Osteoblast (primary cell): ENCODE results near the gene SUGCT. TPM values are rescaled to one million over a fixed set of nuclear protein-coding genes. Genes with fewer than 3 reads are reported as not detected.

Source experiments
- DNase-seq: peaks from one replicate; pipeline ENCODE4 v3.0.0; 2011; ENCODE audit warnings: low spot score, mixed read lengths; ENCODE audit not compliant: insufficient read length; ENCODE audit errors: missing footprints
- H2AFZ ChIP-seq: 2 replicates; pipeline ENCODE4 v1.6.0; 2011; ENCODE audit warnings: mild to moderate bottlenecking, low read length
- H3K27ac ChIP-seq: 2 replicates; pipeline ENCODE4 v1.5.1; 2011; ENCODE audit warnings: mild to moderate bottlenecking, low read depth, low read length, moderate library complexity
- H3K27me3 ChIP-seq: 2 replicates; pipeline ENCODE4 v1.6.0; 2012; ENCODE audit warnings: mild to moderate bottlenecking, control low read depth, inconsistent platforms, low read length, moderate library complexity; ENCODE audit not compliant: insufficient read depth
- H3K36me3 ChIP-seq: 2 replicates; pipeline ENCODE4 v1.5.1; 2011; ENCODE audit warnings: mild to moderate bottlenecking, low read length, control low read depth, moderate library complexity; ENCODE audit not compliant: insufficient read depth
- H3K4me1 ChIP-seq: 2 replicates; pipeline ENCODE4 v1.5.1; 2011; ENCODE audit warnings: mild to moderate bottlenecking, low read length, control low read depth, moderate library complexity; ENCODE audit not compliant: insufficient read depth
- H3K4me2 ChIP-seq: 2 replicates; pipeline ENCODE4 v1.6.0; 2011; ENCODE audit warnings: mild to moderate bottlenecking, low read length; ENCODE audit not compliant: insufficient read depth
- H3K4me3 ChIP-seq: fragments of 200-600 bp; sonication (generic); 3 replicates; pipeline ENCODE4 v1.5.1; 2012; ENCODE audit warnings: mild to moderate bottlenecking, low read length, inconsistent platforms; ENCODE audit not compliant: insufficient read depth
- H3K79me2 ChIP-seq: 2 replicates; pipeline ENCODE4 v1.6.0; 2012; ENCODE audit warnings: mild to moderate bottlenecking, low read length, control low read depth, inconsistent platforms; ENCODE audit not compliant: insufficient read depth
- H3K9me3 ChIP-seq: 2 replicates; pipeline ENCODE4 v1.5.1; 2011; ENCODE audit warnings: low read depth, low read length, control low read depth
- H4K20me1 ChIP-seq: 2 replicates; pipeline ENCODE4 v1.6.0; 2012; ENCODE audit warnings: mild to moderate bottlenecking, low read length, control low read depth; ENCODE audit not compliant: insufficient read depth
- total RNA-seq: library from RNA; depleted of rRNA; stranded (reverse); fragments of >200 nt; gene quantifications from 2 replicates; pipeline ENCODE4 v1.2.3, GENCODE V29; 2012
- TF ChIP-seq, protein P1 (sequence below): IDR thresholded peaks from 2 replicates; pipeline ENCODE4 v1.5.1; 2011; ENCODE audit warnings: mild to moderate bottlenecking, low read depth, low read length, moderate library complexity; ENCODE audit errors: extremely low read depth

Gene SUGCT
- total RNA-seq, 1 donor: 21.7 TPM

GRCh38 chr7:40230101-40230500 lies 95.3 kb downstream of the SUGCT start:
- Histone ChIP-seq H3K4me1 (peaks cover 2% of the 10 kb centered on the region), H3K36me3 (no peaks in the 10 kb centered on the region), H3K27me3 (no peaks in the 10 kb centered on the region), H3K9me3 (no peaks in the 10 kb centered on the region), H3K4me3 (no peak overlapping the region), H2AFZ (no peak overlapping the region), H4K20me1 (no peaks in the 10 kb centered on the region), H3K79me2 (no peaks in the 10 kb centered on the region), H3K27ac (no peak overlapping the region), H3K4me2 (no peak overlapping the region)
- TF ChIP-seq, protein P1, sequence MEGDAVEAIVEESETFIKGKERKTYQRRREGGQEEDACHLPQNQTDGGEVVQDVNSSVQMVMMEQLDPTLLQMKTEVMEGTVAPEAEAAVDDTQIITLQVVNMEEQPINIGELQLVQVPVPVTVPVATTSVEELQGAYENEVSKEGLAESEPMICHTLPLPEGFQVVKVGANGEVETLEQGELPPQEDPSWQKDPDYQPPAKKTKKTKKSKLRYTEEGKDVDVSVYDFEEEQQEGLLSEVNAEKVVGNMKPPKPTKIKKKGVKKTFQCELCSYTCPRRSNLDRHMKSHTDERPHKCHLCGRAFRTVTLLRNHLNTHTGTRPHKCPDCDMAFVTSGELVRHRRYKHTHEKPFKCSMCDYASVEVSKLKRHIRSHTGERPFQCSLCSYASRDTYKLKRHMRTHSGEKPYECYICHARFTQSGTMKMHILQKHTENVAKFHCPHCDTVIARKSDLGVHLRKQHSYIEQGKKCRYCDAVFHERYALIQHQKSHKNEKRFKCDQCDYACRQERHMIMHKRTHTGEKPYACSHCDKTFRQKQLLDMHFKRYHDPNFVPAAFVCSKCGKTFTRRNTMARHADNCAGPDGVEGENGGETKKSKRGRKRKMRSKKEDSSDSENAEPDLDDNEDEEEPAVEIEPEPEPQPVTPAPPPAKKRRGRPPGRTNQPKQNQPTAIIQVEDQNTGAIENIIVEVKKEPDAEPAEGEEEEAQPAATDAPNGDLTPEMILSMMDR: no peak
- no peak for DNase-seq

DNA sequence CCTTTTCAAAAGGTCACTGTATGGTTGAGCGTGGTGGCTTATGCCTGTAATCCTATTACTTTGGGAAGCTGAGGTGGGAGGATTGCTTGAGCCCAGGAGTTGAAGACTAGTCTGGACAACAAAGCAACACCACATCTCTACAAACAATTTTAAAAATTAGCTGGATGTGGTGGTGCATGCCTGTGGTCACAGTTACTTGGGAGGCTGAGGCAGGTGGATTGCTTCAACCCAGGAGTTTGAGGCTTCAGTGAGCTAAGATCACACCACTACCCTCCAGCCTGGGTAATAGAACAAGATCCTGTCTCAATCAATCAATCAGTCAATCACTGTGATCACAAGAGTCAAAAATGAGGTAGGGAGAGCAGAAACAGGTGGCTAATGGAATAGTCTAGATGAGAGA lies 97.0 kb downstream of the SUGCT start:
- Histone ChIP-seq H3K27ac (no peak overlapping the region), H3K27me3 (no peaks in the 10 kb centered on the region), H4K20me1 (no peaks in the 10 kb centered on the region), H2AFZ (peak overlapping the region; percentile 71), H3K9me3 (no peaks in the 10 kb centered on the region), H3K4me3 (no peak overlapping the region), H3K79me2 (no peaks in the 10 kb centered on the region), H3K4me2 (no peak overlapping the region), H3K36me3 (no peaks in the 10 kb centered on the region), H3K4me1 (peaks cover 2% of the 10 kb centered on the region)
- DNase-seq: no peak
- TF ChIP-seq, protein P1: no peak

DNA sequence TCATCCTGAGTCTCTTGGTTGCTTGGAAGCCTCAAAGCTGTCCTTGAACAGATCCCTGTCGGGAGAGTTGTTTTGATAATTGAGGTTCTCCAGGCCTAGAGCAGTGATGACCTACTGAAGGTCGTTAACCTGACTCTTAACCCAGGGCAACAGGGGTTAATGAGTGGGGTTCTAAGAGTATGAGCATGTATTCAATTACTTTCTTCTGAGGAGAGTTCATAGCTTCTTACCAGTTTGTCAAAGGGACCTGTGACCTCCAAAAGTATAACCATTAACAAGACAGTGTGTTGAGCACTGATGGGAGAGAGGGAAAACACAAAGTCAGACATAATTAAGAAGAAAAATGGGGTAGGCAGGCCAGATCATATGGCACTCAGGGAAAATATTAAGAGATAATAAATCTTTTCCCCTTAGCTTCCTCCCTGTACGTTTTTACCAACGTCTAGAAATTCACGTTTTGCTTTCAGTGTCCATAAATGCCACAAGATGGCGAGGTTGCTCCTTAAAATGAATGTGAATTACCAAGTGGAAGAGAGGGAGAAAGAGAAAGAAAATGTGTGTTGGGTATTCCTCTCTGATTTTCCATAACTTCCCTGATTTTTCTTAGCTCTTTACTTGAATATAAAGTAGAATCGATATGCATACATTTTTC lies 97.6 kb downstream of the SUGCT start:
- Histone ChIP-seq H3K79me2 (no peaks in the 10 kb centered on the region), H3K4me3 (no peak overlapping the region), H3K27me3 (no peaks in the 10 kb centered on the region), H3K9me3 (no peaks in the 10 kb centered on the region), H4K20me1 (no peaks in the 10 kb centered on the region), H3K36me3 (no peaks in the 10 kb centered on the region), H2AFZ (peak overlapping the region; percentile 71), H3K4me1 (peaks cover 2% of the 10 kb centered on the region), H3K4me2 (no peak overlapping the region), H3K27ac (no peak overlapping the region)
- TF ChIP-seq, protein P1: peak; percentile 76
- DNase-seq: no peak

GRCh38 chr7:40234046-40234445 lies 99.2 kb downstream of the SUGCT start:
- H4K20me1 ChIP-seq: no peaks in the 10 kb centered on the region
- DNase-seq: no peak
- H3K4me1 ChIP-seq: peaks cover 2% of the 10 kb centered on the region
- H3K27me3 ChIP-seq: no peaks in the 10 kb centered on the region
- no peak overlapping the region for H3K27ac ChIP-seq
- no peaks in the 10 kb centered on the region for H3K9me3 ChIP-seq
- H3K36me3 ChIP-seq: no peaks in the 10 kb centered on the region
- no peaks in the 10 kb centered on the region for H3K79me2 ChIP-seq
- H3K4me3 ChIP-seq: no peak overlapping the region
- no peak overlapping the region for H2AFZ ChIP-seq
- no peak overlapping the region for H3K4me2 ChIP-seq
- TF ChIP-seq, protein P1: no peak
